Measurements from ENCODE around the gene CDK5RAP2. TPM values are rescaled to one million over a fixed set of nuclear protein-coding genes. Genes with fewer than 3 reads are reported as not detected.

Gene CDK5RAP2
- total RNA-seq, 2 experiments from 2014 or later, result 76.0 to 81.6 TPM

GRCh38 chr9:120418315-120418714 lies 161.7 kb downstream of the CDK5RAP2 start:
- H3K4me2 ChIP-seq (ENCODE audit: low read length), result no peak overlapping the region
- BruUV-seq (replicated peaks), result no TSS peak
- no peaks in the 10 kb centered on the region for H3K9me3 ChIP-seq (ENCODE audit: low read length)
- peaks cover 80% of the 10 kb centered on the region for H3K36me3 ChIP-seq (ENCODE audit: insufficient read depth, low read length)
- H3K4me3 ChIP-seq (ENCODE audit: low read depth, low read length, poor library complexity, severe bottlenecking), result no peak overlapping the region
- intact Hi-C loops (cut with micrococcal nuclease; ENCODE audit: unreplicated experiment), result no loop called here
- H4K20me1 ChIP-seq (ENCODE audit: insufficient read depth, low read length), result no peaks in the 10 kb centered on the region
- DNase-seq (ENCODE audit: low spot score), result no peak
- no peak overlapping the region for H3K27ac ChIP-seq (ENCODE audit: low read depth, low read length, poor library complexity, severe bottlenecking)
- H3K4me1 ChIP-seq (ENCODE audit: insufficient read depth, low read length, poor library complexity, severe bottlenecking), result no peaks in the 10 kb centered on the region
- TF ChIP-seq CTCF (conservative IDR thresholded peaks at IDR 0.05; ENCODE audit: low read length) (no peak), EZH2phosphoT487 (IDR thresholded peaks at IDR 0.05; ENCODE audit: borderline replicate concordance, low read depth, low read length) (no peak)
- POLR2A ChIA-PET, result interaction anchor here (0.7 kb wide), 1 partner anchor 488 kb away, joined by 3 read pairs; no protein-coding TSS in a partner anchor
- H3K9me2 ChIP-seq (ENCODE audit: insufficient read depth, low read length), result no peaks in the 10 kb centered on the region
- H2AFZ ChIP-seq (ENCODE audit: low read length), result no peak overlapping the region
- CTCF ChIA-PET (ENCODE audit: unreplicated experiment), result no interaction called here
- H3K79me2 ChIP-seq (ENCODE audit: insufficient read depth, low read depth, low read length), result no peaks in the 10 kb centered on the region

- Histone ChIP-seq H4K20me1 (ENCODE audit: insufficient read depth, low read length) (0 out of 2 replicates have a peak, but pooled peaks cover 5% of the 10 kb centered on the region), H3K9me3 (ENCODE audit: low read length) (no peaks in the 10 kb centered on the region), H3K4me1 (ENCODE audit: insufficient read depth, low read length, poor library complexity, severe bottlenecking) (no peaks in the 10 kb centered on the region), H3K4me2 (ENCODE audit: low read length) (no peak overlapping the region), H3K36me3 (ENCODE audit: insufficient read depth, low read length) (peaks cover 75% of the 10 kb centered on the region), H3K79me2 (ENCODE audit: insufficient read depth, low read depth, low read length) (no peaks in the 10 kb centered on the region), H3K27ac (ENCODE audit: low read depth, low read length, poor library complexity, severe bottlenecking) (no peak overlapping the region), H3K9me2 (ENCODE audit: insufficient read depth, low read length) (no peaks in the 10 kb centered on the region), H3K4me3 (ENCODE audit: low read depth, low read length, poor library complexity, severe bottlenecking) (no peak overlapping the region), H2AFZ (ENCODE audit: low read length) (no peak overlapping the region)
- POLR2A ChIA-PET, result no interaction called here
- no peak for DNase-seq (ENCODE audit: low spot score)
- intact Hi-C loops (cut with micrococcal nuclease; ENCODE audit: unreplicated experiment), result no loop called here
- TF ChIP-seq CTCF (conservative IDR thresholded peaks at IDR 0.05; ENCODE audit: low read length), result no peak
- TF ChIP-seq EZH2phosphoT487 (IDR thresholded peaks at IDR 0.05; ENCODE audit: borderline replicate concordance, low read depth, low read length), result no peak
- no TSS peak for BruUV-seq (replicated peaks)
- CTCF ChIA-PET (ENCODE audit: unreplicated experiment), result no interaction called here
These were observed 163.1 kb downstream of the CDK5RAP2 start for GRCh38 chr9:120416781-120417427.

Data from OCI-LY7 (cell line).